Right lobe of liver (tissue), 6 donors: ENCODE data around the gene UNC5C. TPM values are rescaled to one million over a fixed set of nuclear protein-coding genes. Genes with fewer than 3 reads are reported as not detected.

ENCODE experiments used
- ATAC-seq, 4 donors: fragments of 200-7000 bp; cut with Tn5 transposase; one replicate each; pipeline ENCODE4 v1.9.1; 2020; ENCODE audit warnings: mild to moderate bottlenecking in 4 of 4, moderate library complexity in 4 of 4
- DNase-seq, 3 donors: peaks; one replicate each; pipeline ENCODE4 v3.0.0-alpha.2; 2020
- H3K27ac ChIP-seq, 3 donors: fragments of 200-600 bp; one replicate each; pipeline ENCODE4 v1.8.0; 2022
- H3K27me3 ChIP-seq, 2 donors: fragments of 200-600 bp; one replicate each; pipeline ENCODE4 v1.8.0; 2022
- H3K36me3 ChIP-seq, 4 donors: fragments of 200-600 bp; sonication (generic) in 1 of 4; one replicate each; pipeline versions ENCODE4 v1.5.1 to v1.8.0; 2017 to 2022; ENCODE audit warnings: control low read depth in 1 of 4
- H3K4me1 ChIP-seq, 4 donors: fragments of 200-600 bp; sonication (generic) in 1 of 4; one replicate each; pipeline versions ENCODE4 v1.5.1 to v1.8.0; 2017 to 2022; ENCODE audit warnings: control low read depth in 1 of 4
- H3K4me3 ChIP-seq, 3 donors: fragments of 200-600 bp; one replicate each; pipeline ENCODE4 v1.8.0; 2022
- H3K9me3 ChIP-seq, 4 donors: fragments of 200-600 bp; sonication (generic) in 1 of 4; one replicate each; pipeline versions ENCODE4 v1.5.1 to v1.8.0; 2017 to 2022; ENCODE audit warnings: control low read depth in 1 of 4
- CTCF ChIP-seq, 4 donors: fragments of 200-600 bp in 3 of 4; fragments of 450-650 bp in 1 of 4; IDR thresholded peaks; one replicate each; pipeline versions ENCODE4 v1.5.1 to v1.8.0; 2016 to 2022; ENCODE audit warnings: antibody characterized with exemption in 4 of 4, mild to moderate bottlenecking in 2 of 4
- POLR2A ChIP-seq: fragments of 450-650 bp; IDR thresholded peaks from one replicate; pipeline ENCODE4 v1.6.1; 2017; ENCODE audit warnings: antibody characterized with exemption, mild to moderate bottlenecking
- WGBS: methylation state at CpG from one replicate; pipeline ENCODE4 v1.1.6; 2018; ENCODE audit warnings: low coverage, low lambda C conversion rate; ENCODE audit not compliant: insufficient coverage; ENCODE audit errors: missing lambda C conversion rate; 5-methylcytosine and 5-hydroxymethylcytosine counted together
- intact Hi-C, 2 donors: fragments of 100-400 bp; cut with DNase I; formaldehyde crosslinking; loops; one replicate each; pipeline versions ENCODE4 v1.11.2 to v1.14.1; 2022
- total RNA-seq, 6 experiments: library from RNA; depleted of rRNA in 2 of 6; stranded (reverse); fragments of >200 nt in 2 of 6; fragmentation: NEBNext Ultra II Directional in 3 of 6; extraction: Animal tissue kit (Norgen Biotek cat#: 25700) in 3 of 6; gene quantifications; one replicate each; pipeline versions ENCODE4 v1.1.0 to v1.2.4, GENCODE V29; 2016 to 2023
- donor health status: DM: no; HTN: yes; CAD: no.
- donor health status: DM: no; HTN: no; CAD: no.
- donor health status: DM: no; HTN: no; CAD: no.
- donor health status: DM: no; HTN: yes; CAD: no.
- donor health status: DM: no; HTN: yes; CAD: no.

The UNC5C gene
- total RNA-seq, 6 experiments from 2014 or later: 0.50 to 0.71 (median 0.63) TPM

GRCh38 chr4:95188701-95189370, 359.9 kb downstream of the UNC5C start:
- 47% methylated on average over 5 of the region's 5 CpGs for WGBS
- Histone ChIP-seq H3K4me1 (no peaks in the 10 kb centered on the region), H3K36me3 (no peaks in the 10 kb centered on the region), H3K4me3 (no peak overlapping the region), H3K27ac (no peak overlapping the region), H3K27me3 (no peaks in the 10 kb centered on the region), H3K9me3 (no peaks in the 10 kb centered on the region)
- ATAC-seq: no peak
- no peak for DNase-seq
- no peak for TF ChIP-seq POLR2A
- no peak for TF ChIP-seq CTCF (IDR thresholded peaks at IDR 0.05)
- intact Hi-C loops: no loop called here

GRCh38 chr4:95186666-95187065, 362.1 kb downstream of the UNC5C start:
- Histone ChIP-seq H3K4me3 (no peak overlapping the region), H3K4me1 (no peaks in the 10 kb centered on the region), H3K9me3 (no peaks in the 10 kb centered on the region), H3K27me3 (no peaks in the 10 kb centered on the region), H3K27ac (no peak overlapping the region), H3K36me3 (no peaks in the 10 kb centered on the region)
- ATAC-seq (no peak), DNase-seq (no peak)
- intact Hi-C loops: no loop called here
- TF ChIP-seq POLR2A: no peak
- no peak for TF ChIP-seq CTCF (IDR thresholded peaks at IDR 0.05)
- WGBS: 51% methylated on average over 8 of the region's 8 CpGs

- Histone ChIP-seq H3K27ac (no peak overlapping the region), H3K4me1 (no peaks in the 10 kb centered on the region), H3K27me3 (no peaks in the 10 kb centered on the region), H3K9me3 (no peaks in the 10 kb centered on the region), H3K36me3 (no peaks in the 10 kb centered on the region), H3K4me3 (no peak overlapping the region)
- DNase-seq: no peak
- intact Hi-C loops: no loop called here
- no peak for ATAC-seq
- WGBS: 31% methylated on average over 5 of the region's 5 CpGs
- TF ChIP-seq POLR2A (no peak), CTCF (IDR thresholded peaks at IDR 0.05) (no peak)
Observed at GRCh38 chr4:95183656-95184408, 364.9 kb downstream of the UNC5C start.

- Histone ChIP-seq H3K4me1 (no peaks in the 10 kb centered on the region), H3K36me3 (no peaks in the 10 kb centered on the region), H3K27ac (no peak overlapping the region), H3K27me3 (no peaks in the 10 kb centered on the region), H3K9me3 (no peaks in the 10 kb centered on the region), H3K4me3 (no peak overlapping the region)
- 0% methylated on average over 1 of the region's 2 CpGs for WGBS
- no peak for ATAC-seq
- DNase-seq: no peak
- TF ChIP-seq CTCF (IDR thresholded peaks at IDR 0.05) (no peak), POLR2A (no peak)
- intact Hi-C loops: no loop called here
Observed at GRCh38 chr4:95181996-95182306, 366.8 kb downstream of the UNC5C start.
